PC-9 (cell line): ENCODE results near the gene TUBA4A.

Experiments used
- EZH2 ChIP-seq: fragments of 200-600 bp; sonication (generic); IDR thresholded peaks from 2 replicates; pipeline ENCODE4 v1.8.0; 2017; ENCODE audit warnings: antibody characterized with exemption, low read depth
- TF ChIP-seq, protein P1 (sequence below): fragments of 200-600 bp; sonication (generic); conservative IDR thresholded peaks from 2 replicates; pipeline ENCODE4 v1.6.1; 2017; ENCODE audit warnings: mixed run types, antibody characterized with exemption, mild to moderate bottlenecking, moderate library complexity

DNA sequence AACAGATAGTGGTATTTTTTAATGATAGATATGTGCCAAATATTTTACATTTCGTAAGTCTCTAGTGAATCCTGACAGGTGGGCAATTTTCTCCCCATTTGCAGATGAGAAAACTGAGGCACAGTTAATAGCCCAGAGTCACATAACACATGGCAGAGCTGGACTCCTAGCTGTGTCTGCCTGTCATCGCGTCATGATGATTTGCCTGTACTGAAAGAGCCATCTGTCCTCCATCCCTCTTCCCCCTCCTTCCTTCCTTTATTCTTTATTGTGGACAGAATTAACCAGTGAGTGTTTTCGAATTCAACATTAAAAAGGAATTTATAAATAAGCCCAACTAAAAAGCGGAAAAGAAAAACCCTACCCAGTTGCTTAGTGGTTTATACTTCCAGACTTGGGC lies 28.7 kb upstream of the TUBA4A start:
- TF ChIP-seq, protein P1, sequence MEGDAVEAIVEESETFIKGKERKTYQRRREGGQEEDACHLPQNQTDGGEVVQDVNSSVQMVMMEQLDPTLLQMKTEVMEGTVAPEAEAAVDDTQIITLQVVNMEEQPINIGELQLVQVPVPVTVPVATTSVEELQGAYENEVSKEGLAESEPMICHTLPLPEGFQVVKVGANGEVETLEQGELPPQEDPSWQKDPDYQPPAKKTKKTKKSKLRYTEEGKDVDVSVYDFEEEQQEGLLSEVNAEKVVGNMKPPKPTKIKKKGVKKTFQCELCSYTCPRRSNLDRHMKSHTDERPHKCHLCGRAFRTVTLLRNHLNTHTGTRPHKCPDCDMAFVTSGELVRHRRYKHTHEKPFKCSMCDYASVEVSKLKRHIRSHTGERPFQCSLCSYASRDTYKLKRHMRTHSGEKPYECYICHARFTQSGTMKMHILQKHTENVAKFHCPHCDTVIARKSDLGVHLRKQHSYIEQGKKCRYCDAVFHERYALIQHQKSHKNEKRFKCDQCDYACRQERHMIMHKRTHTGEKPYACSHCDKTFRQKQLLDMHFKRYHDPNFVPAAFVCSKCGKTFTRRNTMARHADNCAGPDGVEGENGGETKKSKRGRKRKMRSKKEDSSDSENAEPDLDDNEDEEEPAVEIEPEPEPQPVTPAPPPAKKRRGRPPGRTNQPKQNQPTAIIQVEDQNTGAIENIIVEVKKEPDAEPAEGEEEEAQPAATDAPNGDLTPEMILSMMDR: no peak
- no peak for TF ChIP-seq EZH2
